SIG-M5 treated with dmso at 0.1 percent for 504 hours (cell line): Measurements from ENCODE around the gene SYNGR3.
"Not testable (repeated sequence)": the region's sequence is repeated elsewhere in the genome, so short reads cannot be mapped to it uniquely, and the experiment has no call there.

Experiments used
- DNase-seq: peaks from one replicate; lab custom pipeline; 2025; ENCODE audit not compliant: unreplicated experiment; lab: John Stamatoyannopoulos, UW

SYNGR3 gene

GRCh38 chr16:1989209-1990100 lies at the start of gene SYNGR3:
Gene SYNGR3 (plus strand): TSS chr16:1989970. CDS start chr16:1990103, 133 bp downstream.
- no peak for DNase-seq

GRCh38 chr16:1940273-1941161 lies 49.3 kb upstream of the SYNGR3 start:
- DNase-seq, result no peak

- DNase-seq, result peak; percentile 18
Measured at GRCh38 chr16:1941162-1942046, 48.4 kb upstream of the SYNGR3 start.

DNA sequence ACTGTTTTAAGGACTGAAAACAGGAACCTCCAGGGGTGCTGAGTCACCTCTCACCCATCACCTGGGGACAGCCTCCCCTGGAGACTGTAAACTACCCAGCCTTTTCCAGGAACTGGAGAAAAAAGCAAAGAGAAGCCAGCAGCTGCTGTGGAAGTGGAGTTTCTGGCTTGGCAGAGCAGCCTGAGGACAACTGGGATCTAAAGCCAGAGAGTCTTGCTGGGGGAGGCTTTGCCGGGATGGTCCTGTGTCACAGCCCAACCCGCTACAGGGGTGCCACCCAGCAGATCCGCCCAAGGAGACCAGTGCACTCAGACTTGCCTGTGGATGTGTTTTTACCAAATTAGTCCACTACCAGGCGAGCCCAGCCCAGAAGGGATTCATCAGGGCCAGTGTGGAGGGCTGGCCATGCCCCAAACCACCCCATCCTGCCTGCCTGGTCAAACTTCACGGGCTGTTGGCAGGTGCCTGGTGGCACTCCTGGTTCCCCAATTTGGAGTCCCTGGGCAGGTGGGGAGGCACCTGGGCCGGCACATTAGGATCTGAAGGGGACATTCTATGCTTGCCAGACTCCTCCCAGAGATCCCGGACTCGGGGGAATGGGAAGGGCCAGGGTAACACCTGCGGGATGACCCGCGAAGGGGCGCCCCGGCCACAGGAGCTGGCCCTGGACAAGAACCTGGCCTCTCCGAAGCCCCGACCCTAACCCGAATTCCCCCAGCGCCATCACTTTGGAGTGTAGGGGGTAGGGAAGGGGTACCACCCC lies 47.5 kb upstream of the SYNGR3 start:
- DNase-seq, result peak; percentile 83

- DNase-seq, result peak; percentile 97
Measured at GRCh38 chr16:1942810-1943726, 46.7 kb upstream of the SYNGR3 start, which contains the start of gene MSRB1. Gene MSRB1 (minus strand): TSS chr16:1943199. CDS start chr16:1943156, 43 bp downstream.

GRCh38 chr16:1944612-1945199 lies 45.1 kb upstream of the SYNGR3 start:
- no peak for DNase-seq

GRCh38 chr16:1945559-1946391 lies 44.0 kb upstream of the SYNGR3 start:
- DNase-seq, result no peak

DNA sequence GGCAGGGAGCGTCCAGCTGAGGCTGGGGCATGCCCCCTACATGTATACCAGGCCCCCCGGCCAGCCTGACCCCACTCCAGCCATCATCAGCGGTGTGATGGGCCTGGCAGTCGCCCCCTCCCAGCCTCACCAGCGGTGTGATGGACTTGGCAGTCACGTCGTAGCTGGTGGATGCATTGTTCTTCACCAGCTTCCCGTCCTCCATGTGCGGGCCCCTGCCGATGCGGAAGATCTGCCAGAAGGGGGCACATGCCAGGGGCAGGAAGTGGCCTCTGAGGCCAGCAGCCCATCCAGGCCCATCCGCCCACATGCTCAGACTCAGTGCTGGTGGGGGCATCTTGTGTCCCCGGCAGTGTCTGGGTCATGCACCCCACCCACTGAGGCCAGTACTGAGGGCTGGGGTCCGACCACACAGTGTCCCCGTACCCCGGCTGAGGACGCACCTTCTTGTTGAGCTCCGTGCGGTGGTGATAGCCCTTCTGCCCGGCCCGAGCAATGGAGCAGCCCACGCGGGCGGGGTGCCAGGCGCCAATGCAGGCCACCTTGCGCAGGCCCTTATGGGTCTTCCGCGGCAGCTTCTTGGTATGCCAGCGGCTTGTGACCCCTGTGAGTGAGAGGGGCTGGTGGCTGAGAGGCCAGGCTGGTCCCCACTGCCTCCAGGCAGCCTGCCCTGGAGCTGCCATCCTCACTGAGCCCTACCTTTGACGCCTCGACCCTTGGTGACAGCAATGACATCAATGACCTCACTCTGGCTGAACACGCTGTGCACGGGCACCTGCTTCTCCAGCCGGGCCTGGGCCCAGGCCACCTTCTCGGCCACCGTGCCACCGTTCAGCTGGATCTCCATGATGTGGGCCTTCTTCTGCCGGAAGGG lies 43.0 kb upstream of the SYNGR3 start:
- no peak for DNase-seq

- DNase-seq, result no peak
Measured at GRCh38 chr16:1947369-1947670, 42.5 kb upstream of the SYNGR3 start.

DNA sequence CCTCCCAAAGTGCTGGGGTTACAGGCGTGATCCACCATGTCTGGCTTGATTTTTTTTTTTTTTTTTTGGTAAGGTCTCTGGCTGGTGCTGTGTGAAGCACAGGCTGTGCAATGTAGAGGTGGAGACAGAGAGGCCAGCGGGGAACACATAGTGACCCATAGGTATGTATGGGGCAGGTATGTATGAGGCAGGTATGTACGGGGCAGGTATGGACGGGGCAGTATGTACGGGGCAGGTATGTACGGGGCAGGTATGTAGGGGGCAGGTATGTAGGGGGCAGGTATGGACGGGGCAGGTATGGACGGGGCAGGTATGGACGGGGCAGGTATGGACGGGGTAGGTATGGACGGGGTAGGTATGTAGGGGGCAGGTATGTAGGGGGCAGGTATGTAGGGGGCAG lies 40.3 kb upstream of the SYNGR3 start:
- no peak for DNase-seq

GRCh38 chr16:1950047-1950446 lies 39.7 kb upstream of the SYNGR3 start:
- no peak for DNase-seq

GRCh38 chr16:1950559-1950958 lies 39.2 kb upstream of the SYNGR3 start:
- DNase-seq, result no peak

DNA sequence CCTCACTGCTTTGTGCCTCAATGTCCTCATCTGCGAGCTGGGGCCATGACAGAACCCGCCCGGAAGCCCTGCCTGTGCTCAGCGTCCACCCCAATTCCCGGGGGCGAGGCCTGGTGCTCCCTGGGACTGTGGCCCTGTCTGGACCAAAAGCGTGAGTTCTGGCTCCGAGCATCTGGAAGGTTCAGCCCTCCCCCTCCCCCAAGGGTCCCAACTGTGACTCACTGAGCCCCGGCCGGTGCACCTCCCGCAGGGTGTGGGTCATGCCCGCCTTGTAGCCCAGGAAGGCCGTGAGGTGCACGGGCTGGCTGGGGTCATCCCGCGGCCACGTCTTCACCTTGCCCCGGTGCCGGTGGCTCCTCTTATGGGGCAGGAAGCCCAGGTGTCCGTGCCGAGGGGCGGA lies 36.0 kb upstream of the SYNGR3 start:
- DNase-seq, result no peak

GRCh38 chr16:1957434-1958142 lies 32.2 kb upstream of the SYNGR3 start:
- DNase-seq, result not testable (repeated sequence)

DNA sequence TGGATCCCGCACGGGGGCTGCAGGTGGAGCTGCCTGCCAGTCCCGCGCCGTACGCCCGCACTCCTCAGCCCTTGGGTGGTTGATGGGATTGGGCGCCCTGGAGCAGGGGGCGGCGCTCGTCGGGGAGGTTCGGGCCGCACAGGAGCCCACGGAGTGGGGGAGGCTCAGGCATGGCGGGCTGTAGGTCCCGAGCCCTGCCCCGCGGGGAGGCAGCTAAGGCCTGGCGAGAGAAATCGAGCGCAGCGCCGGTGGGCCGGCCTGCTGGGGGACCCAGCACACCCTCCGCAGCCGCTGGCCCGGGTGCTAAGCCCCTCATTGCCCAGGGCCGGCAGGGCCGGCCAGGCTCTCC lies 31.7 kb upstream of the SYNGR3 start:
- DNase-seq, result not testable (repeated sequence)

- DNase-seq, result no peak
Measured at GRCh38 chr16:1958715-1959268, 31.0 kb upstream of the SYNGR3 start.
